ENCODE measurements around the gene AP2A2.
"Not testable (repeated sequence)": the region's sequence is repeated elsewhere in the genome, so short reads cannot be mapped to it uniquely, and the experiment has no call there.

Gene AP2A2

GRCh38 chr11:955154-956063 is 29.7 kb downstream of the AP2A2 start:
- DNase-seq = no peak

- no peak for DNase-seq
Measured at GRCh38 chr11:957212-957920, 31.7 kb downstream of the AP2A2 start.

GRCh38 chr11:958101-958500 is 32.4 kb downstream of the AP2A2 start:
- no peak for DNase-seq

GRCh38 chr11:959027-959426 is 33.4 kb downstream of the AP2A2 start:
- DNase-seq = no peak

GRCh38 chr11:959608-960007 is 33.9 kb downstream of the AP2A2 start:
- DNase-seq = no peak

- not testable (repeated sequence) for DNase-seq
Measured at GRCh38 chr11:961310-961920, 35.7 kb downstream of the AP2A2 start.

GRCh38 chr11:961921-962320 is 36.3 kb downstream of the AP2A2 start:
- DNase-seq = no peak

GRCh38 chr11:962688-963087 is 37.0 kb downstream of the AP2A2 start:
- DNase-seq = no peak

GRCh38 chr11:963852-964251 is 38.2 kb downstream of the AP2A2 start:
- no peak for DNase-seq

GRCh38 chr11:965206-965775 is 39.6 kb downstream of the AP2A2 start:
- no peak for DNase-seq

- DNase-seq = no peak
Measured at GRCh38 chr11:967995-968751, 42.5 kb downstream of the AP2A2 start.

- DNase-seq = no peak
Measured at GRCh38 chr11:968822-969221, 43.2 kb downstream of the AP2A2 start.

GRCh38 chr11:969651-970205 is 44.1 kb downstream of the AP2A2 start:
- DNase-seq = no peak

- DNase-seq = no peak
Measured at GRCh38 chr11:970319-970871, 44.7 kb downstream of the AP2A2 start.

- no peak for DNase-seq
Measured at GRCh38 chr11:971092-971690, 45.5 kb downstream of the AP2A2 start.

GRCh38 chr11:971731-972365 is 46.2 kb downstream of the AP2A2 start:
- no peak for DNase-seq

GRCh38 chr11:972523-973211 is 47.0 kb downstream of the AP2A2 start:
- DNase-seq = no peak

- DNase-seq = no peak
Measured at GRCh38 chr11:973237-973636, 47.6 kb downstream of the AP2A2 start.

GRCh38 chr11:975376-975775 is 49.7 kb downstream of the AP2A2 start:
- not testable (repeated sequence) for DNase-seq

GRCh38 chr11:975827-976226 is 50.2 kb downstream of the AP2A2 start:
- peak; percentile 50 for DNase-seq

Data from fibroblast of skin of back (primary cell).